Dermis microvascular lymphatic vessel endothelial cell (primary cell): Measurements from ENCODE around the gene SLC44A2. TPM values are rescaled to one million over a fixed set of nuclear protein-coding genes. Genes with fewer than 3 reads are reported as not detected.
A peak's percentile ranks its signal among the peaks of the same experiment; 100 is the strongest.

Experiments
- DNase-seq, 2 donors: peaks; one replicate each; pipeline versions ENCODE4 v3.0.0 to v3.0.0-alpha.2; 2010; ENCODE audit warnings: low read depth in 2 of 2
- total RNA-seq: library from RNA; depleted of rRNA; stranded (reverse); fragments of >200 nt; gene quantifications from 2 replicates; pipeline ENCODE4 v1.2.1, GENCODE V29; 2014

Gene SLC44A2
- 43.6 and 96.3 TPM in 2 replicates for total RNA-seq

- peak in 1 of 2 donors; percentile 50 for DNase-seq
Measured at GRCh38 chr19:10625003-10625761, at the start of gene SLC44A2. Gene SLC44A2, plus strand, starts transcription at chr19:10625553. Its CDS starts 81 bp downstream, at chr19:10625634.

- no peak for DNase-seq
Measured at GRCh38 chr19:10577951-10578350, 47.4 kb upstream of the SLC44A2 start.

DNA sequence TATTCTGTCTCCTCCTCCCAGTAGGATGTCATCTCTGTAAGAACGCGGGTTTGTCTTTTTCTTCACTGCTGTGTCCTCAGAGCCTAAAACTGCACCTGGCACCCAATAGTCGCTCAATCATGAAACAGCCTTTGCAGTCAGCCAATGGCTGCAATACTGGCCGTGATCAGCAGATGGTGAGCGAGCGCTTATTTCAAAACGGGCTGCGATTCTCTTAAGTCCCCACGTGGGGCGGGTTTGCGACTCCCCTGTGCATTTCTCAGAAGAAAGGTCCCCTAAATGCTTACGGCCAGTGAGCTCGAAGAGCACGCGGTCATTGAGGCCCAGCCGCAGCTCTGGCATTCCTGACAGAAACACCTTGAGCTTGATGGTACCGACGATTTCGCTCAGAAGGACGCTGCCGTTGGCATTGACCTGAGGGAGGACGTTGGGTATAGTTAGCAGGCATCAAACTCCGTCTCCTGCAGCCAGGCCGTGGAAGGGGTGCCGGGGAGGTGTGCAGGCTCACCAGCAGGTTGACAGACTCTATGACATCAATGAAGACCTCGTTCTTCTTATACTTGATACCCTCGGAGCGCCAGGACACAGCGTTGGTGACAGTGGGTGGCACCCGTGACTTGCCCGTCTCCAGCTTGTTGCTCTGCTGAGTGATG lies 44.2 kb upstream of the SLC44A2 start:
- peak; percentile 81 to 93 for DNase-seq

GRCh38 chr19:10582091-10582490 lies 43.3 kb upstream of the SLC44A2 start:
- no peak for DNase-seq

GRCh38 chr19:10583036-10583776 lies 42.1 kb upstream of the SLC44A2 start:
- DNase-seq, result no peak

GRCh38 chr19:10586396-10586795 lies 39.0 kb upstream of the SLC44A2 start:
- no peak for DNase-seq

DNA sequence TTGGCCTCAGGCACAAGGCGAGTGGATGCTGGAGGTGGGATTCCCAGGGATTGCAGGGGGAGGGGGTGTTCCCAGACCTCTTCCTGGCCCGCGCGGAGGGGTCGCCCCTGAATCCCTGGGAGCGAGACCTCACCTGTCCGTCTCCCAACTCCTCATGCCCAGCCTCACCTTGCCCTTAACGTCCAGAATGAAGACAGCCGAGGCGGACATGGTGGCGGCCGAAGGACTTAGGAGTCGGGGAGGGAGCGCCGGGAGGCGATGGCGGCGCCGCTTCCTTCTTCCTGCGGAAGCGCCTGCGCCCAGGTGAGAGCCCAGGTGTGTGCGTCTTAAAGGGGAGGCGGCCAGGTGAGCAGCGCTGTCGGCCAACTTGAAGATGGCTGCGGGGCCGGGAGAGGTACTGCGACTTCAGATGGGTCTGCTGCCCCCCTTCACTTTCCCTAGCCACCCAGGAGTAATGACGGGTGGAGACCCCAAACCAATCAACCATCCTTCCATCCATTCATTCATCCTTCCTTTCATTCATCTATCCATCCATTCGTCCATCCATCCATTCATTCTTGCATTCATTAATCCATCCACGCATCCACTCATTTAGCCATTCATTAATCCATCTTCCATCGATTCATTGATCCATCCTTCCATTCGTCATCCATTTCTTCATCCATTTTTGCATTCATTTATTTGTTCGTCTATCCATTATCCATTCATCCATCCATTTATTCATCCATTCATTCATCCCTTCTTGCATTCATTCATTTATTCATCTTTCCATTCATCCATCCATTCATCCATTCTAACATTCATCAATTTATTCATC lies 38.1 kb upstream of the SLC44A2 start, which contains the start of gene AP1M2:
Gene AP1M2, minus strand, starts transcription at position 291 of the 817 bp plus-strand sequence. Its CDS starts 81 bp downstream, at position 210.
- no peak for DNase-seq

GRCh38 chr19:10587839-10588150 lies 37.6 kb upstream of the SLC44A2 start:
- DNase-seq, result no peak

DNA sequence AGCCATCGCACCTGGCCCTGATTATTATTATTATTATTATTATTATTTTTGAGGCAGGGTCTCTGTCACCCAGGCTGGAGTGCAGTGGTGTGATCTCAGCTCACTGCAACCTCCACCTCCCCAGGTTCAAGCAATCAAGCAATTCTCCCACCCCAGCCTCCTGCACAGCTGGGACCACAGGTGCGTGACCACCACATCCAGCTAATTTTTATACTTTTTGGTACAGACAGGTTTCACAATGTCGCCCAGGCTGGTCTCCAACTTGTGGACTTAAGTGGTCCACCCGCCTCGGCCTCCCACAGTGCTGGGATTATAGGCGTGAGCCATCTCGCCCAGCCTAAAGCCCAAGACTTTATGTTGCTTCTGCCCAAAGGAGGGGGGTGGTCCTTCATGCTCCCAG lies 32.2 kb upstream of the SLC44A2 start:
- no peak for DNase-seq

GRCh38 chr19:10593820-10594637 lies 31.3 kb upstream of the SLC44A2 start:
- no peak for DNase-seq

GRCh38 chr19:10600149-10600548 lies 25.2 kb upstream of the SLC44A2 start:
- DNase-seq, result no peak

- DNase-seq, result no peak
Measured at GRCh38 chr19:10601999-10602329, 23.4 kb upstream of the SLC44A2 start.

DNA sequence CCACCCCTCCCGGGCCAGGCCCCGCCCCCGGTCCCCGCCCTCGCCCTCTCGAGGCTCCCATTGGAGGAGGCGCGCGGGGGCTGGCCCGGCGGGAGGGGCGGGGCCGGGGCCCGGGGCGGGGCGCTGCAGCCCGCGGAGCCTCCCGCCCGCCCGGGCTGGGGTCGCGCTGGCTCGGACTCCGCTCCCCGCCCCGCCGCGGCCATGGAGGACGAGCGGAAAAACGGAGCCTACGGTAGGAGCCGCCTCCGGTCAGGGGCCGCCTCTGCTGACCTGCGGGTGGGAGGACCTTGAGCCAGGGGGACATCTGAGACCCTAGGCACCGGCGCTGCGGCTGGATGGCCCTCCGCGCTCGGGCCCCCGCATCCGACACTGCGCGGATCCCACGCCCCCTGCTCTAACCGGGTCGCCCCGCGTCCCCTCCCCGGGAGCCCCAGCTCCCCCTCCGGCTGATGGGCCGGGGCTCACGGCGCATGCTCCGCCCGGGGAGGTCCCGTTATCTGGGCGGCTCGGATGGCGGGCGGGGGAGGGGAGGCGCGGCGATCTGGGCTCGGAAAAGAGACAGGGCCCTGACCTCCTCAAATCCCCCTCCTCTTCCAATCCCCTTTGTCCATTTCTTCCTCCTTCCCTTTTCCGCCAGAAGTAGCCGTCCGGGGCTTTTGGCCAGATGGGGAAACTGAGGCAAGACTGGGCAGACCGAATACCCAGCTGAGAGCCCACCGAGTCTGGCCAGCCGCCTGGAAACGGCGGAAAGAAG lies 22.8 kb upstream of the SLC44A2 start:
- DNase-seq, result peak; percentile 32 to 77

DNA sequence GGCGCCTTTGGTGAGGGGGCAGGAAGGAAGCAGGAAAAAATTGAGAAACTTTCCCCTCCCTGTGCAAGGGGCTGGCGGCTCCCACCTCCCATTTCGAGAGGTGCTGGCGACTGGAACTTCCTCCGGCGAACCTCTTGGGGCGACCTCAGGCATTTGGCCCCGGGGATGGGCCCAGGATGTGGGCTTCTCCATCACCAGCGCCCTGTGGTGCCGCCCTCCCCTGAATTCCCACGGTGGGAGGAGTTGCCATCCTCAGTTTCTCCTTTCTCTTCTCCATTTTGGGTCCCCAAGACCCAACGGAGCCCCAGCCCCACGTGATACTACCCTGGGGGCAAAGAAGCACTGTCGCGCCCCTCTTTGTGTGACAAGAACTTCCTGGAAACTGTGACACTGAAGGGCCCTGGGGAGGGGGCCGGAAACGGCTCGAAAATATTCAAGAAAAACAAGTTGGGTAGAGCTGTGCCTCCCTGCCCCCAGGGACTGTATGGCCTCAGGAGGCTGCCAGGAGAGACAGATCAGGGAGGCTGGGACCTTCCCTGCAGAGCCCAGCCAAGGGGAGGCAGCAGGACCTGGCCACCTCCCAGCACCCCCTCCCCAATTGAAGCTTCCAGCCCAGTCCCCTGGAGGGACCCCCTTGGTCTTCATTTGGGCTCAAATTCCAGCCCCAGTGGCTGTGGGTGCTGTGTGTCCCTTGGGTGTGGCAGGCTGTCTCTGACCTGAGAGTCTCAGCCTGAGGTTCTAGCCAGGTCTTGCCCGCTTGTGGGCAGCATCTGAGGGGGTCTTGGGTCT lies 22.1 kb upstream of the SLC44A2 start:
- peak; percentile 48 to 59 for DNase-seq

DNA sequence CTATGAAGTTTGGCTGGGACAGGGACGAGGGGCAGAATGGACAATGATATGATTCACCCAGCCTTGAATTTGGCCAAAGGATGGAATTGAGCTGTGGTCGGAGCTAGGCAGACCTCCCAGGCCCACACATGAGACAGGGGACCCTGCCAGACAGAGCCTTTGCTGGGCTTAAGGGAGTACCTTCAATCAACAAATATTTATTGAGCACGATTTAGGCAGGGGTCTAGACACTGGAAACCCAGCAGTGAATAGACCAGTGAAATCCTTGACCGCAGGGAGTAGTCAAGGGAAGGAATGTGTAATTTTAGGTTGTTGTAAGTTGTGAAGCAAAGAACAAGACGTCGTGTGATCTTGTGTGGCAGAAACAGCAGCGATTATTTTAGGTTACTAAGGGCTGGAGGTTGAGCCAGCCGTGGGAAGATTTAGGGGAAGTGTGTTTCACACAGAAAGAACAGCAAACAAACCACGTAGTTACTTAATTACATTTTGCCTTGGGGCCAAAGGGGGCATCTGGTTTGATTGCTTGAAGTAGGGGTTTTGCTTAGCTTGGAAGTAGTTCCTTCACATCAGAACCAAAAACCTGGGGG lies 21.4 kb upstream of the SLC44A2 start:
- DNase-seq, result peak in 1 of 2 donors; percentile 81

GRCh38 chr19:10604460-10604980 lies 20.8 kb upstream of the SLC44A2 start:
- peak; percentile 34 to 51 for DNase-seq

DNA sequence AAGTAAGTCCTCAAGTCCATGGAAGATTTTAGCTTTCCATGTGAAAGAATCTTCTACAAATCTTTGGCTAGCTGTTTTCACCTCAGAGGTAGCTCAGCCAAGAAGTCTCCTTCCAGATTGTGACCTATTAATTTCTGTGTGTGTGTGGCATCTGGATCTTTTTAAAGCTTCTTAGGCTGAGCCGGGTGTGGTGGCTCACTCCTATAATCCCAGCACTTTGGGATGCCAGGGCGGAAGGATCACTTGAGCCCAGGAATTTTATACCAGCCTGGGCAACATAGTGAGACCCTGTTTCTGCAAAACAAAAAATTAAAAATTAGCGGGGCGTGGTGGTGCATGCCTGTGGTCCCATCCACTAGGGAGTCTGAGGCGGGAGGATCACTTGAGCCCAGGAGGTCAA lies 13.4 kb upstream of the SLC44A2 start:
- no peak for DNase-seq

DNA sequence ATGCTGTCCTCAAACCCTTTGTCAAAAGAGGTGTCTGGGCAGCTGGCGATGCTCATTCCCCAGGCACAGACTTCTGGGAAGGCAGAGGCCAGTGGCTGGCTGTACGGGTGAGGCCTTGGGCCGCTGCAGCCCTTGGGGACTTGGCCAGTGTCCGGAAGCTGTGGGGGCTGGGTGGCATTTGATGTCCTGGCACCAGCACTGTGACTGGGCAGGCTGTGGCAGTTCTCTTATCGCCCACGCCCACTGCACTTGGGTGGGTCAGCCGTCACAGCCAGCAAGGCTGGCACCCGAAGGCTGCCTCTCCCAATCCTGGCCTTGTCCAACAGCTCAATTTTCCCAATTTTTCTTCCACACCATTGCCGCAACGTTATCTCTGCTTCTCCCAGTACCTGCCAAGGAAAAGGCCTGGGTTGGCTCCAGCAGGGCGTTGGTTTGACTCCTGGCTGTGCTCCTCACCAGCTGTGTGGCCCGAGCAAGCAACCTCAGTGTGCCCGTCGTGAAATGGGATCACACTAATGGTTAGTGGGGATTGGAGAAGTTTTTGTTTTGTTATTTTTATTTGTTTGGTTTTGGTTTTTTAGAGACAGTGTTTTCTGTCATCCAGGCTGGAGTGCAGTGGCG lies 12.7 kb upstream of the SLC44A2 start:
- DNase-seq, result no peak
